ENCODE measurements around the gene FBLN1. TPM values are rescaled to one million over a fixed set of nuclear protein-coding genes. Genes with fewer than 3 reads are reported as not detected.

Gene FBLN1
- total RNA-seq, 5 donors from 2014 or later (not counting 1 experiment from before 2014, with no cell fraction given), result 0.96 to 1.5 (median 1.0) TPM; not detected in 2

DNA sequence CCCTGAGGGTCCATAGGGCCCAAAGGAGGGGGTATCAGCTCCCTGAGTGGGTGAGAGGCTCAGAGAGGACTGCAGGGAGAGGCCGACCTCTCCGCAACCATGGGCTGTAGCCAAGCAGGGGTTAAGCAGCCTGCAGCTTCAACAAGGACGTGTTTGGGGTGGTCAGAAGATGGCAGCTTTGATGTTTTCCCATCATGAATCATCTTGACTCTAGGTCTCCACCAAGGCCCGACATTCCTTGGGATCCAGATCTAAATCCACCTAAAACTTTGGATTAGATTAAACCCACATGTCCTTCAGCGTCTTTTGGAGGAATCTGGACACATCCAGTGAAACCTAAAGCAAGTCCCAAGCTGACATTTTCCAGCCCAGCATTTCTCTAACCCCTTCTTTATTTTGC lies 19.8 kb downstream of the FBLN1 start:
- ChIA-PET POLR2A (no interaction called here), CTCF (no interaction called here)
- no peaks in the 10 kb centered on the region for H3K4me1 ChIP-seq (ENCODE audit: control insufficient read depth in 1 of 2, extremely low read depth in 1 of 2, insufficient read depth in 2 of 2, low read length in 2 of 2)
- H3K27me3 ChIP-seq (replicated peaks in 1 of 2; ENCODE audit: control insufficient read depth in 2 of 2, extremely low read depth in 1 of 2, insufficient read depth in 2 of 2, low read length in 1 of 2), result peaks cover 0 to 22% of the 10 kb centered on the region in 2 experiments
- no CpG with 5 or more reads among the region's 5 CpGs for WGBS (ENCODE audit: insufficient coverage)
- Mint-ChIP-seq H3K9me3 (no peaks in the 10 kb centered on the region), H3K4me3 (no peak overlapping the region), H3K27me3 (peaks cover 3 to 5% of the 10 kb centered on the region in 2 donors), H3K27ac (no peak overlapping the region), H3K36me3 (no peaks in the 10 kb centered on the region), H3K4me1 (no peaks in the 10 kb centered on the region)
- H3K4me3 ChIP-seq (ENCODE audit: control insufficient read depth in 1 of 2, extremely low read depth in 1 of 2, low read length in 1 of 2), result no peak overlapping the region
- H3K36me3 ChIP-seq (ENCODE audit: control insufficient read depth in 2 of 2, extremely low read depth in 1 of 2, insufficient read depth in 1 of 2, low read length in 1 of 2), result no peaks in the 10 kb centered on the region
- no peak for ATAC-seq (replicated peaks in 1 of 4)
- DNase-seq, result no peak
- H3K27ac ChIP-seq (ENCODE audit: low read length), result no peak overlapping the region
- no peaks in the 10 kb centered on the region for H3K9me3 ChIP-seq

DNA sequence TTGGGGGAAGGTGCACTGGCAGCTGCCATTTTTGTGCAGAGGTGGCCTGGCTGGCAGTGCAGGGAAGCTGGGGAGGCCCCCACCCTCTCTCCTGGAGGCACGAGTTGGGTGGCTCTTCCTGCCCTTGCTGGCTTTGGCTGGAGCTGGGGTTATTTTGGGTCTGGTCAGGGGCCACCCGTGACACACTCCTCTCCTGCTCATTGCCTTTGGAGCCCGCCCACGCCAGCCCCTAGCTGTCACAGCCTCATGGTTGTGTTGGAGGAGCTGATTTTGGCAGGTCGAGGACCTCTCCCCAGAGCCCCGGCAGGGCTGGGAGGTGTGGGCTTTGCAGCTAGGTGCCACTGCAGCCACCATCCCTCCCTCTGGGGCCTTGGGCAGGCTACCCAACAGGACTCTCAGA lies 21.5 kb downstream of the FBLN1 start:
- Histone ChIP-seq H3K36me3 (ENCODE audit: control insufficient read depth in 2 of 2, extremely low read depth in 1 of 2, insufficient read depth in 1 of 2, low read length in 1 of 2) (no peaks in the 10 kb centered on the region), H3K27ac (ENCODE audit: low read length) (no peak overlapping the region), H3K27me3 (replicated peaks in 1 of 2; ENCODE audit: control insufficient read depth in 2 of 2, extremely low read depth in 1 of 2, insufficient read depth in 2 of 2, low read length in 1 of 2) (peaks cover 0 to 20% of the 10 kb centered on the region in 2 experiments), H3K9me3 (no peaks in the 10 kb centered on the region), H3K4me3 (ENCODE audit: control insufficient read depth in 1 of 2, extremely low read depth in 1 of 2, low read length in 1 of 2) (no peak overlapping the region), H3K4me1 (ENCODE audit: control insufficient read depth in 1 of 2, extremely low read depth in 1 of 2, insufficient read depth in 2 of 2, low read length in 2 of 2) (no peaks in the 10 kb centered on the region)
- no peak overlapping the region for H3K4me3 Mint-ChIP-seq
- no peaks in the 10 kb centered on the region for H3K36me3 Mint-ChIP-seq
- no peak for DNase-seq
- CTCF ChIA-PET, result no interaction called here
- POLR2A ChIA-PET, result no interaction called here
- no peaks in the 10 kb centered on the region for H3K4me1 Mint-ChIP-seq
- H3K27ac Mint-ChIP-seq, result no peak overlapping the region
- no peak for ATAC-seq (replicated peaks in 1 of 4)
- 83% methylated on average over 1 of the region's 6 CpGs for WGBS (ENCODE audit: insufficient coverage)
- H3K27me3 Mint-ChIP-seq, result peaks cover 0 to 1% of the 10 kb centered on the region in 2 donors
- no peaks in the 10 kb centered on the region for H3K9me3 Mint-ChIP-seq

DNA sequence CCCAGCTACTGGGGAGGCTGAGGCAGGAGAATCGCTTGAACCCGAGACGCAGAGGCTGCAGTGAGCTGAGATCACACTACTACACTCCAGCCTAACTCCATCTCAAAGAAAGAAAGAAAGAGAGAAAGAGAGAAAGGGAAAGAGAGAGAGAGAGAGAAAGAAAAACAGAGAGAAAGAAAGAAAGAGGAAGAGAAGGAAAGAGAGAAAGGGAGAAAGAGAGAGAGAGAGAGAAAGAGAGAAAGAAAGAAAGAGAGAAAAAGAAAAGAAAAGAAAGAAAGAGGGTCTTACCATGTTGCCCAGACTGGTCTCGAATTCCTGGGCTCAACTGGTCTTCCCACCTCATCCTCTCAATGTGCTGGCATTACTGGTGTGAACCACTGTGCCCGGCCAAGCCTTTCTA lies 22.3 kb downstream of the FBLN1 start:
- Mint-ChIP-seq H3K4me3 (no peak overlapping the region), H3K36me3 (no peaks in the 10 kb centered on the region), H3K9me3 (no peaks in the 10 kb centered on the region), H3K27ac (no peak overlapping the region), H3K27me3 (peaks cover 0 to 1% of the 10 kb centered on the region in 2 donors), H3K4me1 (no peaks in the 10 kb centered on the region)
- H3K36me3 ChIP-seq (ENCODE audit: control insufficient read depth in 2 of 2, extremely low read depth in 1 of 2, insufficient read depth in 1 of 2, low read length in 1 of 2), result no peaks in the 10 kb centered on the region
- H3K9me3 ChIP-seq, result no peaks in the 10 kb centered on the region
- no peak overlapping the region for H3K4me3 ChIP-seq (ENCODE audit: control insufficient read depth in 1 of 2, extremely low read depth in 1 of 2, low read length in 1 of 2)
- no peak overlapping the region for H3K27ac ChIP-seq (ENCODE audit: low read length)
- ChIA-PET POLR2A (no interaction called here), CTCF (no interaction called here)
- WGBS (ENCODE audit: insufficient coverage), result no CpG with 5 or more reads among the region's 5 CpGs
- DNase-seq (no peak), ATAC-seq (replicated peaks in 1 of 4) (no peak)
- H3K27me3 ChIP-seq (replicated peaks in 1 of 2; ENCODE audit: control insufficient read depth in 2 of 2, extremely low read depth in 1 of 2, insufficient read depth in 2 of 2, low read length in 1 of 2), result peaks cover 0 to 18% of the 10 kb centered on the region in 2 experiments
- H3K4me1 ChIP-seq (ENCODE audit: control insufficient read depth in 1 of 2, extremely low read depth in 1 of 2, insufficient read depth in 2 of 2, low read length in 2 of 2), result no peaks in the 10 kb centered on the region

DNA sequence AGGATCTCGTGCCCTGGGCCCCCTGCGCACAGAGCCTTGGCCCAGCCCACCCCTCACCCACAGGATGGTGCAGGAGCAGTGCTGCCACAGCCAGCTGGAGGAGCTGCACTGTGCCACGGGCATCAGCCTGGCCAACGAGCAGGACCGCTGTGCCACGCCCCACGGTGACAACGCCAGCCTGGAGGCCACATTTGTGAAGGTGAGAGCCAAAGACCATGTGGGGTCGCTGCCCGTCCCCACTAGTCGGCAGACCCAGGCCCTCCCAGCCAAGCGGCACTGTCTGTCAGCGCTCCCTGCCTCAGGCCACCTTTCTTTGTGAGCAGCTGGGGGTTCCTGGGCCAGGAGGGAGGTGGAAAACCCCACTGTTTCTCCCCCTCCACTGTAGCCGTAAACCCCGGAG lies 22.8 kb downstream of the FBLN1 start:
- no peak for DNase-seq
- CTCF ChIA-PET, result no interaction called here

DNA sequence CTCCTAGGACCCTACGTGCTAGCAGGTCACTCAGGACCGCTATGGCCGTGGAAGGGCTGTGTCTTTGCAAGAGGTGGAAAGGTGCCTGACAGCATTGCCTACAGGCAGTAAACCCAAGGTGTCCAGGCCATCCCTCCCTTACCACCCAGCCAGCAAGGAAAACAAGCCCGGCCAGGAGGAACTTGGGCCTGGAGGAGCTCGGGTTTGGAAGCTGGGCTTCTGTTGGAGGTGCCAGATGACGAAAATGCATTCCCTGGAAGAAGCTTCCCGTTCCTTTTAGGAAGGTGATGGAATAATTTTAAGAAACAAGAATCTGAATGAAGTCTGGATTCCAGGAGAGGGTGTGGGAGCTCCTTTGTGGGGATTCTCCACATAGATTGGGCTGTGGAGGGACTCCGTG lies 23.6 kb downstream of the FBLN1 start:
- H3K9me3 Mint-ChIP-seq, result no peaks in the 10 kb centered on the region
- H3K4me3 Mint-ChIP-seq, result no peak overlapping the region
- H3K4me3 ChIP-seq (ENCODE audit: control insufficient read depth in 1 of 2, extremely low read depth in 1 of 2, low read length in 1 of 2), result no peak overlapping the region
- H3K4me1 Mint-ChIP-seq, result no peaks in the 10 kb centered on the region
- no peak overlapping the region for H3K27ac Mint-ChIP-seq
- H3K27ac ChIP-seq (ENCODE audit: low read length), result no peak overlapping the region
- ATAC-seq (replicated peaks in 1 of 4), result no peak
- no peaks in the 10 kb centered on the region for H3K36me3 ChIP-seq (ENCODE audit: control insufficient read depth in 2 of 2, extremely low read depth in 1 of 2, insufficient read depth in 1 of 2, low read length in 1 of 2)
- 52% methylated on average over 4 of the region's 8 CpGs for WGBS (ENCODE audit: insufficient coverage)
- H3K36me3 Mint-ChIP-seq, result no peaks in the 10 kb centered on the region
- H3K27me3 Mint-ChIP-seq, result peaks cover 0 to 3% of the 10 kb centered on the region in 2 donors
- H3K4me1 ChIP-seq (ENCODE audit: control insufficient read depth in 1 of 2, extremely low read depth in 1 of 2, insufficient read depth in 2 of 2, low read length in 2 of 2), result no peaks in the 10 kb centered on the region
- peaks cover 0 to 18% of the 10 kb centered on the region in 2 experiments for H3K27me3 ChIP-seq (replicated peaks in 1 of 2; ENCODE audit: control insufficient read depth in 2 of 2, extremely low read depth in 1 of 2, insufficient read depth in 2 of 2, low read length in 1 of 2)
- CTCF ChIA-PET, result no interaction called here
- H3K9me3 ChIP-seq, result no peaks in the 10 kb centered on the region
- POLR2A ChIA-PET, result no interaction called here
- DNase-seq, result no peak

More for the DNA sequence above, 22.8 kb downstream of the FBLN1 start:
- Histone ChIP-seq H3K4me1 (ENCODE audit: control insufficient read depth in 1 of 2, extremely low read depth in 1 of 2, insufficient read depth in 2 of 2, low read length in 2 of 2) (no peaks in the 10 kb centered on the region), H3K27me3 (replicated peaks in 1 of 2; ENCODE audit: control insufficient read depth in 2 of 2, extremely low read depth in 1 of 2, insufficient read depth in 2 of 2, low read length in 1 of 2) (peaks cover 0 to 18% of the 10 kb centered on the region in 2 experiments), H3K36me3 (ENCODE audit: control insufficient read depth in 2 of 2, extremely low read depth in 1 of 2, insufficient read depth in 1 of 2, low read length in 1 of 2) (no peaks in the 10 kb centered on the region), H3K4me3 (ENCODE audit: control insufficient read depth in 1 of 2, extremely low read depth in 1 of 2, low read length in 1 of 2) (no peak overlapping the region), H3K9me3 (no peaks in the 10 kb centered on the region), H3K27ac (ENCODE audit: low read length) (no peak overlapping the region)
- H3K9me3 Mint-ChIP-seq, result no peaks in the 10 kb centered on the region
- POLR2A ChIA-PET, result no interaction called here
- no peak overlapping the region for H3K27ac Mint-ChIP-seq
- H3K4me1 Mint-ChIP-seq, result no peaks in the 10 kb centered on the region
- H3K4me3 Mint-ChIP-seq, result no peak overlapping the region
- H3K27me3 Mint-ChIP-seq, result peaks cover 0 to 3% of the 10 kb centered on the region in 2 donors
- WGBS (ENCODE audit: insufficient coverage), result 79% methylated on average over 7 of the region's 15 CpGs
- H3K36me3 Mint-ChIP-seq, result no peaks in the 10 kb centered on the region
- ATAC-seq (replicated peaks in 1 of 4), result no peak

DNA sequence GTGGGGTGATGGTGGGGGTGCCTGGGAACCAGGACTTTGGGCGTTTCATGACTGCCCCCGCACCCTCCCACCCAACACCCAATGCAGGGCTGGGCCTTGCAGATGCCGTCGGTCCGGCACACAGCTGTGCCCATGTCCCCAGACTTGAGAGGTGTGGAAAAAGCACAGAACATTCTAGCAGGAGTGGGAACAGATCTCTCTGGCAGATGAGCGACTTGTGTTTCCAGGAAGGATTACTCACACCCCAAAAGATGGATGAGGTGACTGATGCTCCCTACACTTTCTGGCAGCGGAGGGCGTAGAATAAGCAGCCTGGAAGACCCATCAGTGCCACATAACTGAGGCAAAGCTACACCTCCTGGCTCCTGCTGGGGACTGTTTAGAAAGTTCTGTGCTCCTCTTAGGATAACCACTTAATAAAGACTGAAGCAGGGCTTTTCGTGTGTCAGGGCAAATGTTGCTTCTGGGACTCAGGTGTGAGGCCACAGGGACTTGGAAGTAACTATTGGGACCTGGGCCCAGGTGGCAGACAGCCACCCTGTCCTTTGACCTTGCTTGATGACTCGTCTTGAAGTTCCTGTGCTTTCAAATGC lies 24.2 kb downstream of the FBLN1 start:
- ChIA-PET POLR2A (no interaction called here), CTCF (no interaction called here)
- no peak overlapping the region for H3K4me3 ChIP-seq (ENCODE audit: control insufficient read depth in 1 of 2, extremely low read depth in 1 of 2, low read length in 1 of 2)
- peaks cover 0 to 18% of the 10 kb centered on the region in 2 experiments for H3K27me3 ChIP-seq (replicated peaks in 1 of 2; ENCODE audit: control insufficient read depth in 2 of 2, extremely low read depth in 1 of 2, insufficient read depth in 2 of 2, low read length in 1 of 2)
- no peaks in the 10 kb centered on the region for H3K9me3 Mint-ChIP-seq
- H3K4me1 Mint-ChIP-seq, result no peaks in the 10 kb centered on the region
- no peaks in the 10 kb centered on the region for H3K9me3 ChIP-seq
- ATAC-seq (replicated peaks in 1 of 4) (no peak), DNase-seq (no peak)
- WGBS (ENCODE audit: insufficient coverage), result 49% methylated on average over 4 of the region's 10 CpGs
- no peaks in the 10 kb centered on the region for H3K36me3 Mint-ChIP-seq
- no peak overlapping the region for H3K27ac ChIP-seq (ENCODE audit: low read length)
- no peak overlapping the region for H3K4me3 Mint-ChIP-seq
- no peaks in the 10 kb centered on the region for H3K36me3 ChIP-seq (ENCODE audit: control insufficient read depth in 2 of 2, extremely low read depth in 1 of 2, insufficient read depth in 1 of 2, low read length in 1 of 2)
- peaks cover 0 to 3% of the 10 kb centered on the region in 2 donors for H3K27me3 Mint-ChIP-seq
- no peaks in the 10 kb centered on the region for H3K4me1 ChIP-seq (ENCODE audit: control insufficient read depth in 1 of 2, extremely low read depth in 1 of 2, insufficient read depth in 2 of 2, low read length in 2 of 2)
- no peak overlapping the region for H3K27ac Mint-ChIP-seq

DNA sequence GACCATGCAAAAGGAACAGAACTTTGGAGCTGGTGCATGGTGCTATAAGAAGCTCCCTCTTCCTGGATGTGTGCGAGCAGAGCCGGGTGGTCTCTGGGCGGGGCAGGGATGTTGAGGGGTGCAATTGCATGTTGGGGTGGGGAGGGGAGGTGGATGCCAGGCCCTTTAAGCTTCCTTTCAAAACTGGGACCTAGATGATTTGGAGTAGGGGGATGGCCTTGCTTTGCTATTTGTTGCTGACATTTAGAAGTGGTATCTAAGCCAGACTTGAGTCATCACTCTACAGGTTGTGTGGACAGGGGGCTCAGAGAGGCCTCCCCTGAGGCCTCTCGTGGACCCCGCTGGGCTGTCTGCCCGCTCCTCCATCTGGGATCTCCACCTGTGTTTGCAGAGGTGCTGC lies 24.8 kb downstream of the FBLN1 start:
- H3K36me3 Mint-ChIP-seq, result no peaks in the 10 kb centered on the region
- ChIA-PET CTCF (no interaction called here), POLR2A (no interaction called here)
- H3K36me3 ChIP-seq (ENCODE audit: control insufficient read depth in 2 of 2, extremely low read depth in 1 of 2, insufficient read depth in 1 of 2, low read length in 1 of 2), result no peaks in the 10 kb centered on the region
- no peak overlapping the region for H3K27ac Mint-ChIP-seq
- H3K27me3 Mint-ChIP-seq, result peaks cover 0 to 3% of the 10 kb centered on the region in 2 donors
- DNase-seq, result no peak
- no peaks in the 10 kb centered on the region for H3K4me1 ChIP-seq (ENCODE audit: control insufficient read depth in 1 of 2, extremely low read depth in 1 of 2, insufficient read depth in 2 of 2, low read length in 2 of 2)
- no peak overlapping the region for H3K27ac ChIP-seq (ENCODE audit: low read length)
- peaks cover 0 to 21% of the 10 kb centered on the region in 2 experiments for H3K27me3 ChIP-seq (replicated peaks in 1 of 2; ENCODE audit: control insufficient read depth in 2 of 2, extremely low read depth in 1 of 2, insufficient read depth in 2 of 2, low read length in 1 of 2)
- no peaks in the 10 kb centered on the region for H3K9me3 ChIP-seq
- no peaks in the 10 kb centered on the region for H3K4me1 Mint-ChIP-seq
- no peak overlapping the region for H3K4me3 ChIP-seq (ENCODE audit: control insufficient read depth in 1 of 2, extremely low read depth in 1 of 2, low read length in 1 of 2)
- H3K4me3 Mint-ChIP-seq, result no peak overlapping the region
- no peak for ATAC-seq (replicated peaks in 1 of 4)
- 77% methylated on average over 6 of the region's 6 CpGs for WGBS (ENCODE audit: insufficient coverage)
- no peaks in the 10 kb centered on the region for H3K9me3 Mint-ChIP-seq

Data from T-cell (primary cell).